SK-N-MC (cell line): ENCODE data around the gene UGT1A7.

ENCODE experiments used
- EZH2 ChIP-seq: fragments of 200-600 bp; sonication (generic); IDR thresholded peaks from one replicate; pipeline ENCODE4 v1.6.1; 2017; ENCODE audit warnings: antibody characterized with exemption
- FOXP2 ChIP-seq: optimal IDR thresholded peaks from 2 replicates; pipeline ENCODE3; 2011; ENCODE audit warnings: mild to moderate bottlenecking, moderate library complexity; ENCODE audit not compliant: insufficient read depth; ENCODE audit errors: extremely low read length, control extremely low read depth
- POLR2AphosphoS5 ChIP-seq: IDR thresholded peaks from 2 replicates; pipeline ENCODE4 v1.6.1; 2012; ENCODE audit warnings: mild to moderate bottlenecking, low read depth, low read length, borderline replicate concordance

DNA sequence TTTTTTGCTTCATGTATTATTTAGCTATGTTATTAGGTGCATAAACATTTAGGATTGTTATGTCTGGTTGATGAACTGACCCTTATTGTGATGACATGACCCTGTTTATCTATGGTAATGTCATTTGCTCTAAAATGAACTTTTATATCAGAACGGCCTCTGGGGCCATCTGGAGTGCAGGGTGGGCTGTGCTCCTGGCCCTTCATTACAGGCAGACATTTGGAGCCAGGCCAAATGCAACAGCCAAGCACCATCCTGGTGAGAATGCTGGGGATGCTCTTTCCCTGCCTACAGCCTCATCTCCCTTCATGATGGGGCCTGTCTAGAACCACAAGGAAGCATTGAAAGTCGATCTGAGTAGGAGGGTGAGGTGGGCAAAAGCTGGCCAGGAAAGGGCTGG lies 134.6 kb downstream of the UGT1A7 start:
- no peak for TF ChIP-seq POLR2AphosphoS5
- no peak for TF ChIP-seq EZH2
- no peak for TF ChIP-seq FOXP2
